HepG2 (cell line): ENCODE data around the gene ABT1. TPM values are rescaled to one million over a fixed set of nuclear protein-coding genes. Genes with fewer than 3 reads are reported as not detected.

ENCODE experiments used
- AKAP8 ChIP-seq: sonication (generic); formaldehyde crosslinking; IDR thresholded peaks from 2 replicates; pipeline ENCODE4 v1.5.1; 2020; ENCODE audit warnings: mild to moderate bottlenecking, missing genetic modification reagents
- ATF1 ChIP-seq: IDR thresholded peaks from 2 replicates; pipeline ENCODE4 v1.6.1; 2016; ENCODE audit warnings: mild to moderate bottlenecking, control low read depth
- CBX5 ChIP-seq: sonication (generic); formaldehyde crosslinking; IDR thresholded peaks from 2 replicates; pipeline ENCODE4 v1.4.0; 2020; ENCODE audit warnings: missing genetic modification reagents, borderline replicate concordance
- CEBPG ChIP-seq: IDR thresholded peaks from 2 replicates; pipeline ENCODE4 v1.6.1; 2016
- CREM ChIP-seq, 2 experiments: sonication (generic) in 1 of 2; formaldehyde crosslinking in 1 of 2; IDR thresholded peaks; 2 replicates each; pipeline versions ENCODE4 v1.4.0 to v1.6.1; 2016 to 2020; ENCODE audit warnings: antibody characterized with exemption in 1 of 2, mild to moderate bottlenecking in 1 of 2, missing genetic modification reagents in 1 of 2
- DNMT1 ChIP-seq: sonication (generic); formaldehyde crosslinking; IDR thresholded peaks from 2 replicates; pipeline ENCODE4 v1.5.1; 2020; ENCODE audit warnings: mild to moderate bottlenecking, missing genetic modification reagents
- ELF1 ChIP-seq: sonication (generic); formaldehyde crosslinking; IDR thresholded peaks from 2 replicates; pipeline ENCODE4 v1.4.0; 2020; ENCODE audit warnings: missing genetic modification reagents
- FOXC1 ChIP-seq: sonication (generic); formaldehyde crosslinking; IDR thresholded peaks from 2 replicates; pipeline ENCODE4 v1.8.0; 2022; ENCODE audit warnings: mild to moderate bottlenecking, missing genetic modification reagents, borderline replicate concordance
- GABPA ChIP-seq, 2 experiments: IDR thresholded peaks; 2 replicates each; pipeline ENCODE4 v1.6.1; 2011 to 2016; ENCODE audit warnings: low read depth in 2 of 2, low read length in 1 of 2, missing biosample characterization in 1 of 2, missing genetic modification characterization in 1 of 2
- JARID2 ChIP-seq: sonication (generic); formaldehyde crosslinking; IDR thresholded peaks from 2 replicates; pipeline ENCODE4 v1.8.1; 2023; ENCODE audit warnings: missing genetic modification reagents, inconsistent platforms; ENCODE audit not compliant: insufficient replicate concordance
- MAFK ChIP-seq, 2 experiments: IDR thresholded peaks in 1 of 2; conservative IDR thresholded peaks in 1 of 2; 2 replicates each; pipeline ENCODE4 v1.6.1; 2011; ENCODE audit warnings: improper control_type of control experiment in 2 of 2, low read length in 2 of 2
- MIER3 ChIP-seq: IDR thresholded peaks from 2 replicates; pipeline ENCODE4 v1.6.1; 2016; ENCODE audit warnings: missing compliant biosample characterization, borderline replicate concordance
- NFE2 ChIP-seq: sonication (generic); formaldehyde crosslinking; IDR thresholded peaks from 2 replicates; pipeline ENCODE4 v1.4.0; 2020; ENCODE audit warnings: missing genetic modification reagents
- PCBP1 ChIP-seq: fragments of 200-400 bp; formaldehyde crosslinking; IDR thresholded peaks from 2 replicates; pipeline ENCODE4 v1.6.1; 2017; ENCODE audit warnings: mild to moderate bottlenecking, low read depth, low read length, borderline replicate concordance
- RBM22 ChIP-seq: fragments of 200-400 bp; formaldehyde crosslinking; optimal IDR thresholded peaks from 2 replicates; pipeline ENCODE3; 2017; ENCODE audit warnings: mild to moderate bottlenecking, low read length, moderate library complexity
- SPEN ChIP-seq: sonication (generic); formaldehyde crosslinking; IDR thresholded peaks from 2 replicates; pipeline ENCODE4 v1.5.1; 2020; ENCODE audit warnings: low read depth, mild to moderate bottlenecking, missing genetic modification reagents
- ZBTB21 ChIP-seq: sonication (generic); formaldehyde crosslinking; IDR thresholded peaks from 2 replicates; pipeline ENCODE4 v1.4.0; 2020; ENCODE audit warnings: missing genetic modification reagents
- ZBTB3 ChIP-seq: sonication (generic); formaldehyde crosslinking; IDR thresholded peaks from 2 replicates; pipeline ENCODE4 v1.4.0; 2020; ENCODE audit warnings: low read depth, mild to moderate bottlenecking, moderate library complexity, missing genetic modification reagents, borderline replicate concordance
- ZNF264 ChIP-seq: sonication (generic); formaldehyde crosslinking; IDR thresholded peaks from 2 replicates; pipeline ENCODE4 v1.4.0; 2020; ENCODE audit warnings: missing genetic modification reagents
- ZNF432 ChIP-seq: sonication (generic); formaldehyde crosslinking; IDR thresholded peaks from 2 replicates; pipeline ENCODE4 v1.5.0; 2020; ENCODE audit warnings: missing genetic modification reagents, mild to moderate bottlenecking, borderline replicate concordance
- ZNF44 ChIP-seq: sonication (generic); formaldehyde crosslinking; IDR thresholded peaks from 2 replicates; pipeline ENCODE4 v1.5.1; 2020; ENCODE audit warnings: mild to moderate bottlenecking, missing genetic modification reagents
- polyA plus RNA-seq, 8 experiments: library from polyadenylated mRNA; depleted of rRNA in 3 of 8; stranded (reverse) in 7 of 8; unstranded in 1 of 8; fragments of >200 nt; fragmentation: Illumina TruSeq in 4 of 8; extraction: Trizol in 4 of 8; gene quantifications; 2 replicates each; pipeline versions ENCODE4 v1.2.1 to v1.2.3, GENCODE V29; 2011 to 2016; ENCODE audit warnings: low read depth in 4 of 8, missing spikeins in 1 of 8, mixed read lengths in 1 of 8; ENCODE audit not compliant: insufficient read depth in 1 of 8
- total RNA-seq, 5 experiments: library from RNA; depleted of rRNA; stranded (reverse); fragments of >200 nt; fragmentation: Illumina TruSeq; extraction: Trizol; gene quantifications; 2 replicates each; pipeline ENCODE4 v1.2.3, GENCODE V29; 2016; ENCODE audit warnings: low read depth in 1 of 5
- TF ChIP-seq, protein P1 (sequence below): sonication (generic); formaldehyde crosslinking; IDR thresholded peaks from 2 replicates; pipeline ENCODE4 v1.5.0; 2020; ENCODE audit warnings: missing genetic modification reagents
- TF ChIP-seq, protein P2 (sequence below): sonication (generic); formaldehyde crosslinking; IDR thresholded peaks from 2 replicates; pipeline ENCODE4 v1.5.1; 2020; ENCODE audit warnings: mild to moderate bottlenecking, missing genetic modification reagents, borderline replicate concordance
- TF ChIP-seq, protein P3 (sequence below): sonication (generic); formaldehyde crosslinking; conservative IDR thresholded peaks from 2 replicates; pipeline ENCODE4 v1.4.0; 2020; ENCODE audit warnings: missing genetic modification reagents

ABT1 gene
- total and polyA plus RNA-seq, 2 of the 13 experiments (the other 11 are each of a cell fraction or from before 2014, with no cell fraction given), result 38.4 TPM

DNA sequence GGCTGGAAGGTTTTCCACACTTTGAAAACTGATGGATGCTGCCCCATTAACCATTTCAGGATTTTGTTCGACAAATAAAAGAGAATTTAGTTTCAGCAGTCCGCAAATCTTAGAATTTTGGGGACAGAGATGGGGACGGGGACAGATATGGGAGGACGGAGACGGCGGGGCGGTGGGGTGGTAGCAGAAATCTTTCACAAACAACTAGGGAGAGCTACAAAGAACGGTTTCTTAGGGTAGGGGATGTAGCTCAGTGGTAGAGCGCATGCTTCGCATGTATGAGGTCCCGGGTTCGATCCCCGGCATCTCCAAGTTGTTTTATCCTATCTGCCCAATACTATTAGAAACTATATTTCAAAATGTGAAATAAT is 43.5 kb upstream of the ABT1 start (continued):
- TF ChIP-seq, protein P1, sequence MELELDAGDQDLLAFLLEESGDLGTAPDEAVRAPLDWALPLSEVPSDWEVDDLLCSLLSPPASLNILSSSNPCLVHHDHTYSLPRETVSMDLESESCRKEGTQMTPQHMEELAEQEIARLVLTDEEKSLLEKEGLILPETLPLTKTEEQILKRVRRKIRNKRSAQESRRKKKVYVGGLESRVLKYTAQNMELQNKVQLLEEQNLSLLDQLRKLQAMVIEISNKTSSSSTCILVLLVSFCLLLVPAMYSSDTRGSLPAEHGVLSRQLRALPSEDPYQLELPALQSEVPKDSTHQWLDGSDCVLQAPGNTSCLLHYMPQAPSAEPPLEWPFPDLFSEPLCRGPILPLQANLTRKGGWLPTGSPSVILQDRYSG, result no peak
- TF ChIP-seq AKAP8 (no peak), NFE2 (CRISPR knock-in tag) (no peak), CBX5 (peak; percentile 74; the same call in 1 of the 2 replicates), MIER3 (CRISPR knock-in tag) (peak; percentile 41; the same call in 1 of the 2 replicates), FOXC1 (no peak), SPEN (no peak), ZNF432 (CRISPR knock-in tag) (no peak), RBM22 (peak; percentile 87), ELF1 (CRISPR knock-in tag) (no peak), ZNF264 (no peak; the same call in 1 of the 2 replicates), PCBP1 (no peak), ATF1 (CRISPR knock-in tag) (no peak; the same call in 1 of the 2 replicates), DNMT1 (no peak), ZBTB21 (CRISPR knock-in tag) (no peak), CREM (IDR thresholded peaks at IDR 0.05) (peak; percentile 52; the same call in 1 of the 2 replicates), CREM (CRISPR knock-in tag; IDR thresholded peaks at IDR 0.05) (no peak), GABPA (IDR thresholded peaks at IDR 0.05; ENCODE audit: low read depth, low read length) (no peak), GABPA (CRISPR knock-in tag; IDR thresholded peaks at IDR 0.05; ENCODE audit: low read depth) (no peak), CEBPG (no peak; the same call in 1 of the 2 replicates), MAFK (conservative IDR thresholded peaks at IDR 0.05 in 1 of 2, IDR thresholded peaks at IDR 0.05 in 1 of 2; ENCODE audit: low read length in 2 of 2) (no peak), ZBTB3 (peak; percentile 50; the same call in 1 of the 2 replicates), JARID2 (CRISPR knock-in tag) (no peak), ZNF44 (no peak)
- TF ChIP-seq, protein P2, sequence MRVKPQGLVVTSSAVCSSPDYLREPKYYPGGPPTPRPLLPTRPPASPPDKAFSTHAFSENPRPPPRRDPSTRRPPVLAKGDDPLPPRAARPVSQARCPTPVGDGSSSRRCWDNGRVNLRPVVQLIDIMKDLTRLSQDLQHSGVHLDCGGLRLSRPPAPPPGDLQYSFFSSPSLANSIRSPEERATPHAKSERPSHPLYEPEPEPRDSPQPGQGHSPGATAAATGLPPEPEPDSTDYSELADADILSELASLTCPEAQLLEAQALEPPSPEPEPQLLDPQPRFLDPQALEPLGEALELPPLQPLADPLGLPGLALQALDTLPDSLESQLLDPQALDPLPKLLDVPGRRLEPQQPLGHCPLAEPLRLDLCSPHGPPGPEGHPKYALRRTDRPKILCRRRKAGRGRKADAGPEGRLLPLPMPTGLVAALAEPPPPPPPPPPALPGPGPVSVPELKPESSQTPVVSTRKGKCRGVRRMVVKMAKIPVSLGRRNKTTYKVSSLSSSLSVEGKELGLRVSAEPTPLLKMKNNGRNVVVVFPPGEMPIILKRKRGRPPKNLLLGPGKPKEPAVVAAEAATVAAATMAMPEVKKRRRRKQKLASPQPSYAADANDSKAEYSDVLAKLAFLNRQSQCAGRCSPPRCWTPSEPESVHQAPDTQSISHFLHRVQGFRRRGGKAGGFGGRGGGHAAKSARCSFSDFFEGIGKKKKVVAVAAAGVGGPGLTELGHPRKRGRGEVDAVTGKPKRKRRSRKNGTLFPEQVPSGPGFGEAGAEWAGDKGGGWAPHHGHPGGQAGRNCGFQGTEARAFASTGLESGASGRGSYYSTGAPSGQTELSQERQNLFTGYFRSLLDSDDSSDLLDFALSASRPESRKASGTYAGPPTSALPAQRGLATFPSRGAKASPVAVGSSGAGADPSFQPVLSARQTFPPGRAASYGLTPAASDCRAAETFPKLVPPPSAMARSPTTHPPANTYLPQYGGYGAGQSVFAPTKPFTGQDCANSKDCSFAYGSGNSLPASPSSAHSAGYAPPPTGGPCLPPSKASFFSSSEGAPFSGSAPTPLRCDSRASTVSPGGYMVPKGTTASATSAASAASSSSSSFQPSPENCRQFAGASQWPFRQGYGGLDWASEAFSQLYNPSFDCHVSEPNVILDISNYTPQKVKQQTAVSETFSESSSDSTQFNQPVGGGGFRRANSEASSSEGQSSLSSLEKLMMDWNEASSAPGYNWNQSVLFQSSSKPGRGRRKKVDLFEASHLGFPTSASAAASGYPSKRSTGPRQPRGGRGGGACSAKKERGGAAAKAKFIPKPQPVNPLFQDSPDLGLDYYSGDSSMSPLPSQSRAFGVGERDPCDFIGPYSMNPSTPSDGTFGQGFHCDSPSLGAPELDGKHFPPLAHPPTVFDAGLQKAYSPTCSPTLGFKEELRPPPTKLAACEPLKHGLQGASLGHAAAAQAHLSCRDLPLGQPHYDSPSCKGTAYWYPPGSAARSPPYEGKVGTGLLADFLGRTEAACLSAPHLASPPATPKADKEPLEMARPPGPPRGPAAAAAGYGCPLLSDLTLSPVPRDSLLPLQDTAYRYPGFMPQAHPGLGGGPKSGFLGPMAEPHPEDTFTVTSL (CRISPR knock-in tag), result no peak
- TF ChIP-seq, protein P3, sequence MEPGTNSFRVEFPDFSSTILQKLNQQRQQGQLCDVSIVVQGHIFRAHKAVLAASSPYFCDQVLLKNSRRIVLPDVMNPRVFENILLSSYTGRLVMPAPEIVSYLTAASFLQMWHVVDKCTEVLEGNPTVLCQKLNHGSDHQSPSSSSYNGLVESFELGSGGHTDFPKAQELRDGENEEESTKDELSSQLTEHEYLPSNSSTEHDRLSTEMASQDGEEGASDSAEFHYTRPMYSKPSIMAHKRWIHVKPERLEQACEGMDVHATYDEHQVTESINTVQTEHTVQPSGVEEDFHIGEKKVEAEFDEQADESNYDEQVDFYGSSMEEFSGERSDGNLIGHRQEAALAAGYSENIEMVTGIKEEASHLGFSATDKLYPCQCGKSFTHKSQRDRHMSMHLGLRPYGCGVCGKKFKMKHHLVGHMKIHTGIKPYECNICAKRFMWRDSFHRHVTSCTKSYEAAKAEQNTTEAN, result no peak
